HUDEP-2 (cell line): Measurements from ENCODE around the gene FES.

Source experiments
- DNase-seq, 76 experiments: peaks; one replicate each; lab custom pipeline; 2025; ENCODE audit not compliant: unreplicated experiment in 76 of 76; lab: John Stamatoyannopoulos, UW

FES gene

DNA sequence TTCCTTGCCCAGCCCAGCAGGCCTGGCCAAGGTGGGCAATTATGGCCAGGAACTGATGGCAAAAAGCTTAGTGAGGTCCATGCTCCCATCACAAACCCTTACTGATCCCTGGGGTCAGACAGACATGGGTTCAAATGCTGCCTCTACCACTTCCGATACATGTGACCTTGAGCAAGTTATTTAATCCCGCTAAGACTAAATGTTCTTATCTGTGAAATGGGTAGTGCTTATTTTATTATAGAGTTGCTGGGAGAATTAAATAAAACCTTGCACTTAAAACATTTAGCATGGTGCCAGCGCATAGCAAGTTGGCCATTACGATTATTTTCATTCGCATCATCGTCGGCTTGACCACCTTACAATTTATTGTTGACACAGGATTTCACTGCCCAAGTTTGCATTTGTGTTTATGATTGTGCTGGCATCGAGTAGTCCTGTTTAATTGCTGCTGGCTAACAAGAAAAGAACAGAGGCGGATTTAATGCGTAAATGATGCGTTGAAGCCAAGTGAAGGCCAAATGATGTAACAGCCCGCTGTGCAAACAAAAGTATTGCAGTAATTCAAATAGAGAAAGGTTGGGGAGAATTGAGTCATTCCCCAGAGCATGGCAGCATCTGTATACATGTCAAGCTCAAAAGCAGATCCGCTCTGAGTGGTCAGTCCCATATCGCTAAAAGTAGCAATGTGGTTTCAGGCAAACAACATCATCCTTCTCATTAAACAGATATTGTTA, 23.2 kb upstream of the FES start:
- DNase-seq, result no peak

DNA sequence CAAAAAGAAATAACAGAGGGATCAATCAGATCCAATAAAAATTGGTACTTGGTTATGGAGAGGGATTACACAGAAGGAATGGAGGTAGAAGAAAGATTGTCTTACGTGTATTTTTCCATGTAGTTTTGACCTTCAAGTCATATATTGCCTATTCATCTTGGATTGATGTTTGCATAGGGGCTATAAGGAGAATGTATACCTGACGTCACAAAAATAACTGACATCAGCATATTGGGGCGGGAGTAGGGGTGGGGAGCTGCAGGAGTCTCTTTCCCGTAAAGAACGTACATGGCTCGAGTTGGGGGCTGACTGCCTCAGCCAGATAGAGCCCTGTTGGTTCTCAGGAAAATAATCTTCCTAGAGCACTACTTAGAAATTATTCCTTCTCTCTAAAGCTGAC, 21.8 kb upstream of the FES start:
- no peak for DNase-seq

GRCh38 chr15:90862964-90863778, 21.1 kb upstream of the FES start:
- DNase-seq, result no peak

DNA sequence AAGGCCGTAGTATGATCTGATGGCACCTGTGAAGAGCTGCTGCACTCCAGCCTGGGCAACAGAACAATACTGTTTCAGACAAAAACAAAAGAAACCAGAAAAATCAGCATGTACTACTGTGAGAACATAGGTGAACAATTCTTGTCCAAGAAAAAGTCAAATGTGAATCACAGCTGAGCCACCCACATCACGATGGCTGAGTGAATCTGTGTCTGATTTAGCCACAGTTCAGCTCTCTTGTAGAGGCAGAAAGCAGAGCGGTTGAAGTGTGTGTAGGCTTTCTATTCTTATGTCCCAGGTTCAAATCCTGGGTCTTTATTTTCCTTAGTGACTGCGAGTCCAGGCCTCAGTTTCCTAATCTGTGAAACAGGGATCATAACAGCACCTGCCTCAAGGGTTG, 20.3 kb upstream of the FES start:
- no peak for DNase-seq

GRCh38 chr15:90864507-90864906, 19.8 kb upstream of the FES start:
- no peak for DNase-seq

GRCh38 chr15:90865702-90866101, 18.6 kb upstream of the FES start:
- DNase-seq, result no peak

GRCh38 chr15:90866161-90866715, 18.1 kb upstream of the FES start:
- DNase-seq, result no peak

GRCh38 chr15:90866800-90867199, 17.5 kb upstream of the FES start:
- DNase-seq, result no peak

- peak in 1 of 76 experiments; percentile 8 for DNase-seq
Observed at GRCh38 chr15:90868261-90868689, 16.0 kb upstream of the FES start, which contains the start of gene FURIN. Gene FURIN (plus strand): TSS chr15:90868588. CDS start chr15:90875741, 7,153 bp downstream.

DNA sequence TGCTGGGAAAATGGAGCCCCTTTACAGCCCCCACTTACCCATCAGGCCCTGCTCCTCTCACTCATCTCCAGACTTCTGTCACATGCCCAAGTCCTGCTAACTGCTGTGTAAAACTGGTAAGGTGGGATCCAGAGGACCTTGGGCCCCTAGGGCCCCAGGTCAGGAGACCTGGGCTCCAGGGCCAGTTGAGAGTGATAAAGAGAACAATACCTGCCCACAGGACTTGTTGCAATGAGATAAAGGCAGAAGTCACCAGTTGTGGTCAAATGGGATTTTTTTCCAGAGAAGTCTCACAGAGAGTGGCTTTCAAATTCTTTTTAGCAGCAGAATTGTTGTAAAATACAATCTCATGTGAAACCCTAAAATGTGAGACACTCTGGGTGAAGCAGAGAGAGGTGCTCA, 15.2 kb upstream of the FES start:
- DNase-seq, result peak in 25 of 76 experiments; percentile 11 to 69 (median 30)

- peak in 62 of 76 experiments; percentile 21 to 76 (median 46) for DNase-seq
Observed at GRCh38 chr15:90869601-90870353, 14.5 kb upstream of the FES start.

DNA sequence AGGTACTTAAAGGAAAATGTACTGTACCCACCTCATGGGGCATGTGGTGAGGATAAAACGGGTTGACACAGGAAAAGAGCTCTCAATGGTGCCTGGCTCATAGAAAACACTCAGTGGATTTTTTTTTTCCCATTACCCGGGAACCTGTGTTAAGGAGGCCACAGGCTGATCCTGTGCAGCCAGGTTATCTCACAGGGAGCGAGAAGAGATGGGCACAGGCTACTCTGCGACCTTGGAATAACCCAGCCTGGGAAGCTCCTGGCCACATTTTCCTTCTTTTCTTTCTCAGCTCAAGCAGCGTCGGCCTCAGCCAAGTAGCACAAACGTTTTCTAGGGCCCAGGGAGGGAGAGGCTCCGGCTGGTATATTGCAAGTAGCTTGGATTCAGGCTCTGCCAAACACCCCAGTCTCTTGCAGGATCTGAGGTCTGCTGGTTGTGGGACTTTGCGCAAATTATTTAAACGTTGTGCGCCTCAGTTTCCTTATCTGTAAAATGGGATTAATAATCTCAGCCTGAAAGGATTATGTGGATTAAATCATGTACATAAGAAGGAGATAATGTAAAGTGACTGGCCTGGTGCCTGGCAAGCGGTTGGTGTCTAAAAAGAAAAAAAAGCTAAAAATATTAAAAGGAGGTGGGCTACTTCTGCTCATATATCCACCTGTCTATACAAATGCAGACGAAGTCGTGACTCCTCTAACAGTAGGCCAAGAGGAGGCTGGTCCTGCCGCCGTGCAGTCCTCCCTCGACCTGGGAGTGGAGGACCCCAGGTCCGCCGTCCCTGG, 13.8 kb upstream of the FES start:
- DNase-seq, result peak in 5 of 76 experiments; percentile 15 to 52 (median 24)

GRCh38 chr15:90871139-90871715, 13.1 kb upstream of the FES start:
- peak in 13 of 76 experiments; percentile 9 to 52 (median 25) for DNase-seq

- peak in 6 of 76 experiments; percentile 15 to 47 (median 26) for DNase-seq
Observed at GRCh38 chr15:90871716-90872485, 12.4 kb upstream of the FES start.

DNA sequence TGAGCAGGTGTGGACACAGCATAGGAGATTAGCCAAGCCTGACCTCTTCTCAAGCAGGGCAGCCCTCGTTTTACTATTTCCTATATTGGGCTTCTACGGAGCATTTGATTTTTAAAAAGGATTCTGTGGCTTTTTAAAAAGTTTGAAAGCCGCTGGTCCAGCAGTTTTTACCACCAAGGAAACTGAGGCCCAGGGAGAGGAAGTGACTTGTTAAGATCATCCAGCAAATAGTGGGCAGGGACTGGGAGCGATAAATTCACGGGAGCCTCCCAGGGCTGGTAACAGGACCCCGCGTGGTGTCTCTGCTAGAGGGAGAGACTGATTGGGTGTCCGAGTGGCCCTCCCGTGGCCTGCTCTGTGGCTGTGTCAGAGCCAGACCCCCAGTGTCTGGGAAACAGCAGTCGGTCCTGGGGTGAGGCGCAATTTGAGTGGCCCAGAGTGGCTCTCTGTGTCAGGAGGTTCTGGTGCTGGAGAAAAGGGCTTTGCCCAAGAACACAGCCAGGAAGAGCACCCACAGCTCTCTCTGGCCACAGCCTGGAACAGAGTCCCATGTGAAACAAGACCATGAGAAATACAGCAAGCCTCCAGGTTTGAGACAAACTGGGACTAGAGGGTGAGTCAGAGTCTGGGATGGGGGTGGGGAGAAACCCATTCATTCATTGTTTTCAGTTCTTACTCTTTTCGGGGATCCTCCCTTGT, 11.7 kb upstream of the FES start:
- peak in 21 of 76 experiments; percentile 14 to 60 (median 39) for DNase-seq

DNA sequence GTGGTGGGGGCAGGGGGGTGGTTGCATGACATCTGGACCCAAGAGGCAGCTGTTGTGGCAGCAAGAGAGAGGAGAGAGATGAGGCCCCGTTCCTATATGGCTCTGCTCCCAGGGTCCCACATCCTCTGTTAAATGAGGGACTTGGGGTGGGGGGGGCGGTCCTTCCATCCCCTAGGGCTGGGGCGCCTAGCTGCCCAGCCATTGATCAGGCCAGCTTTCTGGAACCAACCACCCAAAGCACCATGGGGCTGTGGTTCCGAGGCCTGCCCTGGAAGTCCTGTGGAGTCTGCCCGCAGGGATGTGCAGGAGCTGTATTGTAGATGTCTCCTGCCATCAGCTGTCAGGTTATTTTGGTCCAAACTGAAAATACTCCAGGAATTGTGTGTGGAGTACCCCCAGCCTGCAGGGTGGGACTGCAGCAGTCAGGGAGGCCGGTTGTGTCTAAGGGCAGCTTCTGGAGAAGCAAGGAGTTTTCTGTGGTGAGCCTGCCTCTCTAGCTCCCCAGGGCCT, 10.8 kb upstream of the FES start:
- DNase-seq, result no peak

DNA sequence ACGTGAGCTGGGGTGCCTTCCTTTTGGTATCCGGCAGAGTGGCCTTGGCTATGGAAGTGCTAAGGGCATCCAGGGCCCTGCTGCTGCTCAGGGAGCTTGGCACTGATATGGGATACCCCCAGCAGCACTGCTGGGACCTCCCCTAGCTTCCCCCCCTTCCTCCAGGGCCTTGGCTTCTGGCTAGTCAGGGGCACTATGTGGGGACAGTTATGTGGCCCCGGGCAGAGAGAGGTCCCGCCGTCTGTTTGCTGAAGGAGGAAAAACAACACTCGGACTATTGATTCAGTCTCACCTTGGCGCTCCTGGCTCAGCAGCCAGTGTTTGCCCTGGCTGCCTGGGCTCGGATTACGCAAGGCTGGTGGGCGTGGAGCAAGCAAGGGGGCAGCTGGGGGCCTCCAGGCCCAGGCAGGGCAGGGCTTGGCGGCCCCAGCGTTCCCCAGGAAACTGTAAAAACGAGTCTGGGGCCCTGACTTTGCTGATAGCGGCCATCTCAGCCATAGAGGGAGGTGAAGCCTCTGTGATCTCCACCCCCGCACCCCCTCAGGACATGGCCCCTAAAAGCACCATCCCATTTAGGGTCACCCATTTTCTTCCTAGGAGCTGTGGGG, 10.2 kb upstream of the FES start:
- DNase-seq, result peak in 3 of 76 experiments; percentile 7 to 16 (median 12)
